Measurements from ENCODE around the gene SAP25.

The SAP25 gene

DNA sequence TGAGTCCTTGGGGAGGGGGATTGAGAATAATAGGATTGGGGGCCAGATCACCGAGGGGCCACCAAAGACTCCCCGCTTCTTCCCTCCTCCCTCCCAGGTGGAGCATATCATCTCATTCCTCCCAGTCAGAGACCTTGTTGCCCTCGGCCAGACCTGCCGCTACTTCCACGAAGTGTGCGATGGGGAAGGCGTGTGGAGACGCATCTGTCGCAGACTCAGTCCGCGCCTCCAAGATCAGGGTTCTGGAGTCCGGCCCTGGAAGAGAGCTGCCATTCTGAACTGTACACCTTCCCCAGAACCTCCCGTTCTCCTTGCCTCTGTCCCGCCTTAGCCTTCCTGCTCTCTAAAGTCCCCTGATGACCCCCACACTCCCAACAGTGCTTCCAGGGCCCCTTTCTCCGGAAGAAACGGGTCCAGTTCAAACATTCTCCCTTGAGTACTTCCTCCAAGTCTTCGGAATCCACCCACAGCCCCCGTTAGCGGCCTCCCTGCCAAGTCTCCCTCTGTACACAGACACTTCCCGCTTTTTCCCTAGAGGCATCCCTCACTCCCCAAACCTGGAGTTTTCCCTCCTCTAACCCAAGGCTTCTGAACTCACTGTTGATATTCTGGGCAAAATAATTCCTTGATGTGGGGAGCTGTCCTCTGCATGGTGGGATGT, 16.5 kb upstream of the SAP25 start:
- no peaks in the 10 kb centered on the region for H3K4me1 ChIP-seq (ENCODE audit: control insufficient read depth, insufficient read depth, low read length, poor library complexity, severe bottlenecking)
- no peak overlapping the region for H3K4me3 ChIP-seq (ENCODE audit: extremely low read depth, insufficient read depth, low read length, poor library complexity, severe bottlenecking)
- no peak overlapping the region for H3K27ac ChIP-seq (ENCODE audit: low read depth, low read length, severe bottlenecking)
- H3K9me3 ChIP-seq (ENCODE audit: control insufficient read depth, low read length) = no peaks in the 10 kb centered on the region
- no peaks in the 10 kb centered on the region for H3K36me3 ChIP-seq (ENCODE audit: control insufficient read depth, insufficient read depth, low read length)
- WGBS, 2 experiments (ENCODE audit: insufficient coverage in 2 of 2) = 88% methylated on average over 17 to 18 of the region's 20 CpGs

DNA sequence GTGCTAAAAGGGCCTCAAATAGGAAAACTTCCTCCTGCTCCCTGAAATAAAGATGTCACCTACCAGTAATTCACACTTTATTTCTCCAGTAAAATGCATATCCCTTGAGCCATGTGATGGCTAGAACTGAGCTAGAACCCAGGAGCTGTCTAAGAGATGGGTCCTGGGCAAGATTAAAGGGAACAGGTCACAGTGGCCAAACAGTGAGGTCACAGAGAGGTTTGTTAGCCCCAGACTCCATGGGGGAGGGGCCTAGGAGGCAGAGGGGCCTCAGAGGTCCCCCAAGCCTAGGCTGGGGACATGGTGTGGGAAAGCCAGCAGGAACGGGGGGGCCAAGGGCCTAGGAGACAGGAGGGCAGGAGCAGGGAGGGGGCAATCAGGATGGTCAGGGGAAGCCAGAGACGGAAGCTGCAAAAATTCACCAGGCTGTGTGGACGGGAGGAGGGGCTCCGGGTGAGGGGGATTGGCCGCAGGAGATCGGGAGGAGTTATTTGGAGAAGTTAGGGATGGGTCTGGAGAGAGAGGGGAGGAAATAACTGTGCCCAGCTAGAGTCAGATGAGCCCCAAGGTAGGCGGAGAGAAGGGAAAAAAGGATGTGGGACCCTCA, 15.7 kb upstream of the SAP25 start:
- no peak overlapping the region for H3K27ac ChIP-seq (ENCODE audit: low read depth, low read length, severe bottlenecking)
- H3K36me3 ChIP-seq (ENCODE audit: control insufficient read depth, insufficient read depth, low read length) = no peaks in the 10 kb centered on the region
- WGBS, 2 experiments (ENCODE audit: insufficient coverage in 2 of 2) = 29 to 32% methylated on average over 7 of the region's 7 CpGs
- H3K4me1 ChIP-seq (ENCODE audit: control insufficient read depth, insufficient read depth, low read length, poor library complexity, severe bottlenecking) = peaks cover 4% of the 10 kb centered on the region
- H3K4me3 ChIP-seq (ENCODE audit: extremely low read depth, insufficient read depth, low read length, poor library complexity, severe bottlenecking) = no peak overlapping the region
- H3K9me3 ChIP-seq (ENCODE audit: control insufficient read depth, low read length) = no peaks in the 10 kb centered on the region

DNA sequence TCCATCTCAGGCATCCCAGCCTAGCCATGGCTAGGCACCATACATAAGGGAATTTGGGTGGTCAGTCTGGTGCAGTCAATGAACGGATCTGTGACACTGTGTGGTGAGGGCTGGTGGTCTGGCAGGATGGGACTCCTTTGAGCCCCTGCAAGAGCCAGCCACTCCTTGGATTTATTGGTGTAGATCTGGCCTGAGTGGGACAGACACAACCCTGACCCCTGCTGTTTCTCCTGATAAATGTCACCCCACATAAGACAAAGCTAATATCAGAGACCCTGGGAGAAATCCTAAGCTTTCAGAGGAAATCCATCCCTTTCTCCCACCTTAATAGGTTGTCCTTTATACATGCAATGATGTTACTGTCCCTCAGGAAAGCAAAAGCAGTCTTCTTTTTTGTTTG, 14.7 kb upstream of the SAP25 start:
- 88% methylated on average over 1 of the region's 1 CpG; no CpG with 5 or more reads in 1 of the 2 experiments for WGBS, 2 experiments (ENCODE audit: insufficient coverage in 2 of 2)
- Histone ChIP-seq H3K9me3 (ENCODE audit: control insufficient read depth, low read length) (no peaks in the 10 kb centered on the region), H3K4me1 (ENCODE audit: control insufficient read depth, insufficient read depth, low read length, poor library complexity, severe bottlenecking) (peaks cover 11% of the 10 kb centered on the region), H3K36me3 (ENCODE audit: control insufficient read depth, insufficient read depth, low read length) (peaks cover 3% of the 10 kb centered on the region), H3K27ac (ENCODE audit: low read depth, low read length, severe bottlenecking) (no peak overlapping the region), H3K4me3 (ENCODE audit: extremely low read depth, insufficient read depth, low read length, poor library complexity, severe bottlenecking) (no peak overlapping the region)

DNA sequence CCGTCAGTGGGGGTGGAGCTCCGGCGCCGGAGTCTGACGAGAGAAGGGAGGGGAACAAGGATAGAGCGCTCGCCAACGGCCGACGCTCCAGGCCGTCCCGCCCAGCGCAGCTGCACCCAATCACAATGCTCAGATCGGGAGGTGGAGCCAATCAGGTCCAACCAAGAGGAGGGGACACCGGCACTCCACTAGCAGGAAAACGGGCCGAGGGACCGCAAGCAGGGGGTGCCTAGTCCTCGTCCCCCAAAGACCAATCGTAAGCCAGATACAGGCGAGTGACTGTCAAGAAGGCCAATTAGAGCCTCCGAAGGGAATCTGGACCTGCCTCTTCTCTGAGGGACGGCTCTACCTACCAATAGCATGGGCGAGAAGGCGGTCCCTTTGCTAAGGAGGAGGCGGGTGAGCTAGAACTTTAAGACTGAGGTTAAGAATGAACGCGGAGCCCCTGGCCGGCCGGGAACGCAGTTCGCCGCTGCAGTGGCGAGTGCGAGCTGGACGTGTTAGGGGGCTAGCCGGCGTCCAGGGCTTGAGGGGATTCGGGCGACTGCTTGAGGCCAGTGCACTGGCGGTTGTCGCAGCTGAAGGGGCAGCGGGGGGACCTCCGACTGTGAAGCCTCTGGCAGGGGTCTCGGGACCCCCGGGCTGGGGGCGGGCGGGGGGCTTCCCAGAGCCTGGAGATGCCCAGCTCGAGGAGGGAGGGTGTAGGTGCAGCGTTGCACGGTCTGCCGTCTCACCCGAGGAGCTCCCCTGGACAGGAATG, 12.7 kb upstream of the SAP25 start, which contains the start of gene FBXO24:
TSS of gene FBXO24 (plus strand) at position 63 of the 760 bp plus-strand sequence. CDS start at position 361, 298 bp downstream.
- no peaks in the 10 kb centered on the region for H3K9me3 ChIP-seq (ENCODE audit: control insufficient read depth, low read length)
- H3K27ac ChIP-seq (ENCODE audit: low read depth, low read length, severe bottlenecking) = peak within 1 kb of the TSS; percentile 90
- 0 to 1% methylated on average over 44 to 53 of the region's 53 CpGs for WGBS, 2 experiments (ENCODE audit: insufficient coverage in 2 of 2)
- peaks cover 15% of the 10 kb centered on the region for H3K36me3 ChIP-seq (ENCODE audit: control insufficient read depth, insufficient read depth, low read length)
- peak within 1 kb of the TSS; percentile 70 for H3K4me3 ChIP-seq (ENCODE audit: extremely low read depth, insufficient read depth, low read length, poor library complexity, severe bottlenecking)
- peaks cover 24% of the 10 kb centered on the region for H3K4me1 ChIP-seq (ENCODE audit: control insufficient read depth, insufficient read depth, low read length, poor library complexity, severe bottlenecking)

DNA sequence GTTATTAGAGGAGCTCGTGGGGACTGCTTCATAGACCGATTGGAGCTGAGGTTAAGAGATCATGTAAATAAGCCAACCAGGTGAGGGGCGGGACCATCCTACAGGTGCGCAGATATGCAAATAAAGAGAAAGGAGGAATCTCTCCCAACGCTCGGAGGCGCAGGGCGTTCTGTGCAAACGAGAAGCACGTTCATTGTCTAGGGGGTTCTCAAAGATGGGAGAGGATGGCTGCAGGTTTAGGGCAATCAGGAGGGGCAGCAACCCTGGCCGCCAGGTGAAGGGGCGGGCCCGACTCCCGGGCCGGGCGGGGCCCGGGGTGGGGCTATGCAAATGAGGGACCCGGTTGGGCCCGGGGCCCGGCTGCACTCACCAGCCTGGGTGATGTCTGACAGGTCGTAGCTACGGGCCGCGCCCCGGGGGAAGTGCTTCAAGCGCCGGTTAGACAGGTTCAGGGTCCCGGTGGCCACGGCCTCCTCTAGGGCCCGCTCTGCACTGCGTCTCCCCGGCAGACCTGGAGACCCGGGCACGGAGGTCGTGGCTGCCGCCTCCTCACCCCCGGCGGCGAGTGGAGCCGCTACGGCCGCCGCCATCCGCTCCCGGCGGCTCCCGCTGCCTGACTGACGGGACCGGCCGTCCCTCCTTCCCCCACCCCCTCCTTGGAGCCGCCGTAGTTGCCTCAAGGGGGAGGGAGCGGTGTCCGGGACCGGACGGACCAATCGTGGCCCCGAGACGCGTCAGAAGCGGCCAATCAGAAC, 12.0 kb upstream of the SAP25 start, which contains the start of gene LRCH4:
TSS of gene LRCH4 (minus strand) at position 619 of the 755 bp plus-strand sequence. CDS start at position 590, 29 bp downstream.
- H3K9me3 ChIP-seq (ENCODE audit: control insufficient read depth, low read length) = no peaks in the 10 kb centered on the region
- WGBS, 2 experiments (ENCODE audit: insufficient coverage in 2 of 2) = 0 to 1% methylated on average over 45 to 47 of the region's 61 CpGs
- H3K4me3 ChIP-seq (ENCODE audit: extremely low read depth, insufficient read depth, low read length, poor library complexity, severe bottlenecking) = peak within 1 kb of the TSS; percentile 70
- peaks cover 22% of the 10 kb centered on the region for H3K36me3 ChIP-seq (ENCODE audit: control insufficient read depth, insufficient read depth, low read length)
- H3K4me1 ChIP-seq (ENCODE audit: control insufficient read depth, insufficient read depth, low read length, poor library complexity, severe bottlenecking) = peaks cover 24% of the 10 kb centered on the region
- H3K27ac ChIP-seq (ENCODE audit: low read depth, low read length, severe bottlenecking) = peak within 1 kb of the TSS; percentile 90

DNA sequence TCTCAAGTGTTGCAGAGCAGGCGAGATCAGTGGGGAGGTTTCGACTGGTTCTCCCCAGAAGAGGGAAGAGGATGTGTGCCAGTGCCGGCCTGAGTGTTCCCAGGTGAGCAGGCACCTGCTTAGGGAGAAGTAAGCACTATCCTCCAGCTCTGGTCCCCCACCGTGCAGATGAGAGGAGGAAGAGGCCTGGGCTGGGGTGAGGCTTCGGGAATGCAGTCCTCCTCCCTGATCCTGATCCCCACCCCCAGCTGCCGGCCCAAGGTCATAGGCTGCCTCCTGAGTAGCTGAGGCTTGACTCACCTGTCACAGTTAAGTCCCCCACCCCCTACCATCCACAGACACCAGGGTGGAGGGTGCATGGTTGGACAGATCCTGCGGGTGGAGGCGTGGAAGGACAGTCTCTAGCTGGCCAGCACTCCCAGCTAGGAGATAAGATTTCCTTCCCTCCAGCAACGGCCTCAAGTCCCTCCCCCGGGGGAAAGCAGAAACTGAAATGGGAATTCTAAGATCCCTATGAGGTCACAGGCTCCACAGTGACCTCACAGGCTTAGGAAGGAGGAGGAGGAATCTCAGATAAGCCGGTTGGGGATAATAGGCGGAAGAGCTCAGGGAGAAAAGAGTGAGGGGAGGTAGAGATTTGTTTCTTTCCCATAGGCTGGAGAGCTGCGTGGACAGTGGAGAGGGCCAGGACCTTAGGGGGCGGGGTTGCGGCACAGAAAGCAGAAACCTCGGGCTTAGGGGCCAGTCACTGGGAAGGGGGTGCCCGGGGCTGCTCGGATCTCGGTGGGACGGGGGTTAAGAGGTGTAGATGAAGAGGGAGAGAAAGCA, 11.2 kb upstream of the SAP25 start:
- Histone ChIP-seq H3K36me3 (ENCODE audit: control insufficient read depth, insufficient read depth, low read length) (peaks cover 30% of the 10 kb centered on the region), H3K27ac (ENCODE audit: low read depth, low read length, severe bottlenecking) (peak overlapping the region; percentile 90), H3K4me1 (ENCODE audit: control insufficient read depth, insufficient read depth, low read length, poor library complexity, severe bottlenecking) (peaks cover 24% of the 10 kb centered on the region), H3K9me3 (ENCODE audit: control insufficient read depth, low read length) (no peaks in the 10 kb centered on the region), H3K4me3 (ENCODE audit: extremely low read depth, insufficient read depth, low read length, poor library complexity, severe bottlenecking) (peak overlapping the region; percentile 70)
- 3 to 4% methylated on average over 10 to 13 of the region's 20 CpGs for WGBS, 2 experiments (ENCODE audit: insufficient coverage in 2 of 2)

DNA sequence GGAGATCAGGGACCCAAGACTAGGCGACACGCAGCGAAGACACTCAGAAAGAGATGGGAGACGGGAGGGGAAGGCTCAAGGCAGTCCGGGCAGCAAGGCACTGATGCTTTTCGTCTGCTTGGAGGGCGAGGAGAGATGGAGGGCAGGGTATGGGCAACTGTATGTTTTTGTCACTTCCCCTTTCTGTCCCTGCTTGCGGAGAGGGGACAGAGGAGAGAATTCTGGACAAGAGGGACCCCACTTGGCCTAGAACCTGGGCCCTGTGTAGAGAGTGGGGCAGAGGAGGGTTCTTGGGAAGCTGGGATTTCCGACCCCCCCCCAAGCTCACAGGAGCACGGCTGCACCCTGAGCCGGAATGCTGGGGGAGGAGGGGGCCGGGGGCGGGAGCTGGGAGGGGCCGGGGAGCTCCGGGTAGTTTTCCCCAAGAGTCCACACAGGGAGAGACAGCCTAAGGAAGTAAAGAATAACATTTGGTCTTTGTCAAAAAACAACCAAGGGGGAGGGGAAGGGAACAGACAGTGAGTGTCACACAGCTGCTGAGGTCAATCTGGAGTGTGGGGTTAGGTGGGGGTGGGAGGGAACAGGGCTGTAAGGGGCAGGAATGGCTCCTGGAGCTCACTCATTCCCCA, 10.5 kb upstream of the SAP25 start:
- WGBS, 2 experiments (ENCODE audit: insufficient coverage in 2 of 2) = 53% methylated on average over 9 of the region's 15 CpGs
- peaks cover 24% of the 10 kb centered on the region for H3K4me1 ChIP-seq (ENCODE audit: control insufficient read depth, insufficient read depth, low read length, poor library complexity, severe bottlenecking)
- peaks cover 36% of the 10 kb centered on the region for H3K36me3 ChIP-seq (ENCODE audit: control insufficient read depth, insufficient read depth, low read length)
- H3K9me3 ChIP-seq (ENCODE audit: control insufficient read depth, low read length) = no peaks in the 10 kb centered on the region
- peak overlapping the region; percentile 70 for H3K4me3 ChIP-seq (ENCODE audit: extremely low read depth, insufficient read depth, low read length, poor library complexity, severe bottlenecking)
- peak overlapping the region; percentile 90 for H3K27ac ChIP-seq (ENCODE audit: low read depth, low read length, severe bottlenecking)

DNA sequence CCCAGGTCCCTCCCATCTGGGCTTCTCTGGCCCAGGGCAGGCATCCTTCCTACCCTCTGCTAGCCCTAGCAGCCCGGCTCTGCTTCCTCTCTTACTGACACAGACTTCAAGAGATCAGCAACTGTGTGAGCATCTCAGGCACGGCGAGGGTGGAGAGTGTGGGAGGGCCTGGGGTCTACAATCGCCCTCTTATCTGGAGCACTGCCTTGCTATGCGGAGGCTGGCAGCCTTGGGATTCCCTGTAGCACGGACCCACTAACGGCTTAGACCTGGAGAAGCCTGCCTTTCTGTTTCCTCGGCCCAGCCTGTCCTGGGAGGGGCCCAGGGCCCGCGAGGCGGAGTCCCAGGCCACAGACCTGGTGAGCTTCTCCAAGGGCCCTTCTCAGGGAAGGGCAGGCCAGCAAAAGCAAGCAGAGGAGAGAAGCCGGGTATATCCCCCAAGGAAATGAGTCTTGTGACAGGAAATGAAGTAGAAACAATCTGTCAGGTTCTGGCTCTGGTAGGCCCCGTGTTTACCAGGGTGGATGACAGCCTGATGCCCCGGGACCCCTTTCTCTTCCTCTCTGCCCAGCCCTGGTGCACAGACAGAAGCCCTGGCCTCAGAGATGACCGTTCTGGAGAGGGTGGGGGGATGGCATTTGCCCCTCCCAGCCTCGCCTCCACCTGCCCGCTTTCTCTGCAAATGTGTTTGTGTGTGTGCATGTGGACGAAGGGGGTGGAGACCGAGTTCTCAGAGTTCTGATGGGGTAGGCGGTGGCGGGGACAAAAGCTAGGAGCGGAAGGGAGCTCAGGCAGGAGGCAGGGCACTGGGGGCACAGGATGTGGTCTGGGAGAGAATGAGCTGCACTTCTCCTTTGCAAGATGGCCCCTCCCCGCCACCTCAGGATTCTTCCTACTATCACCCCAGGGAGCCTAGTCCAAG, 9.7 kb upstream of the SAP25 start:
- Histone ChIP-seq H3K4me3 (ENCODE audit: extremely low read depth, insufficient read depth, low read length, poor library complexity, severe bottlenecking) (peak overlapping the region; percentile 70), H3K36me3 (ENCODE audit: control insufficient read depth, insufficient read depth, low read length) (peaks cover 44% of the 10 kb centered on the region)

DNA sequence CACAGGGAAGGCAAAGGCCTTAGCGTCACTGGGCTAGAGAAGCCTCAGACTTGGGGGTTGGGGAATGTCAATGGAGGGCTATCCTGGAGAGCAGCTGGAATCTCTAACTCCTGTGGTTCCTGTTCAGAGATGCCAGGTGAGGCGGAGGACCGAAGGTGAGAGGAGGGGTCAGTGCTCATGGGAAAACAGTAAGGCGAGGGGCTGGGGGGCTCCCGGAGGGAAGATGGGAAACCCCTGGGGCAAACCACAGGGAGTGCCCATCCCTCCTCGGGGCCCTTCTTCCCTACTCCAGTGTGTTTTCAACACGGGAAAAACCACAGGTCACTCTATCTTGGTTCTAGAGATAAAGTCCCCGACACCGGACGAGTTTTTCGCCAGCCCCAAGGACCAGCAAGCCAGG, 8.9 kb upstream of the SAP25 start:
- H3K36me3 ChIP-seq (ENCODE audit: control insufficient read depth, insufficient read depth, low read length) = peaks cover 51% of the 10 kb centered on the region
- WGBS, 2 experiments (ENCODE audit: insufficient coverage in 2 of 2) = 84 to 91% methylated on average over 10 to 11 of the region's 11 CpGs

More for the DNA sequence above, 9.7 kb upstream of the SAP25 start:
- Histone ChIP-seq H3K27ac (ENCODE audit: low read depth, low read length, severe bottlenecking) (peak overlapping the region; percentile 90), H3K9me3 (ENCODE audit: control insufficient read depth, low read length) (no peaks in the 10 kb centered on the region), H3K4me1 (ENCODE audit: control insufficient read depth, insufficient read depth, low read length, poor library complexity, severe bottlenecking) (peaks cover 24% of the 10 kb centered on the region)
- WGBS, 2 experiments (ENCODE audit: insufficient coverage in 2 of 2) = 56 to 65% methylated on average over 17 to 20 of the region's 23 CpGs

More for the DNA sequence above, 8.9 kb upstream of the SAP25 start:
- no peaks in the 10 kb centered on the region for H3K9me3 ChIP-seq (ENCODE audit: control insufficient read depth, low read length)
- H3K4me1 ChIP-seq (ENCODE audit: control insufficient read depth, insufficient read depth, low read length, poor library complexity, severe bottlenecking) = peaks cover 24% of the 10 kb centered on the region
- H3K4me3 ChIP-seq (ENCODE audit: extremely low read depth, insufficient read depth, low read length, poor library complexity, severe bottlenecking) = no peak overlapping the region
- peak overlapping the region; percentile 90 for H3K27ac ChIP-seq (ENCODE audit: low read depth, low read length, severe bottlenecking)

Data from mesodermal cell (in vitro differentiated cells).